Hindlimb muscle (tissue), 1 donor: Measurements from ENCODE around the gene POLA1. TPM values are rescaled to one million over a fixed set of nuclear protein-coding genes. Genes with fewer than 3 reads are reported as not detected.
"Not testable (repeated sequence)": the region's sequence is repeated elsewhere in the genome, so short reads cannot be mapped to it uniquely, and the experiment has no call there.

Experiments used
- DNase-seq: peaks from one replicate; pipeline ENCODE4 v3.0.0-alpha.2; 2013
- polyA plus RNA-seq: library from polyadenylated mRNA; unstranded; fragments of 120-200 nt; gene quantifications from one replicate; pipeline ENCODE4 v1.2.1, GENCODE V29; 2013; ENCODE audit not compliant: insufficient read length

The POLA1 gene
- polyA plus RNA-seq, 1 donor: 17.7 TPM

DNA sequence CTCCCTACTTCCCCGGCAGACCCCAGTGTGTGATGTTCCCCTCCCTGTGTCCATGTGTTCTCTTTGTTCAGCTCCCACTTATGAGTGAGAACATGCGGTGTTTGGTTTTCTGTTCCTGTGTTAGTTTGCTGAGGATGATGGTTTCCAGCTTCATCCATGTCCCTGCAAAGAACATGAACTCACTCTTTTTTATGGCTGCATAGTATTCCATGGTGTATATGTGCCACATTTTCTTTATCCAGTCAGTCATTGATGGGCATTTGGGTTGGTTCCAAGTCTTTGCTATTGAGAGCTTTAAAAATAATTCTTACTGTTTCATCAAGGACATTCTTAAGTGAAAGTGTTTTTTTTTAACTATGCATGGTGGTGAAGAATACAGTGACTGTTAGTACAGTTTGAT, 126.1 kb downstream of the POLA1 start:
- not testable (repeated sequence) for DNase-seq

DNA sequence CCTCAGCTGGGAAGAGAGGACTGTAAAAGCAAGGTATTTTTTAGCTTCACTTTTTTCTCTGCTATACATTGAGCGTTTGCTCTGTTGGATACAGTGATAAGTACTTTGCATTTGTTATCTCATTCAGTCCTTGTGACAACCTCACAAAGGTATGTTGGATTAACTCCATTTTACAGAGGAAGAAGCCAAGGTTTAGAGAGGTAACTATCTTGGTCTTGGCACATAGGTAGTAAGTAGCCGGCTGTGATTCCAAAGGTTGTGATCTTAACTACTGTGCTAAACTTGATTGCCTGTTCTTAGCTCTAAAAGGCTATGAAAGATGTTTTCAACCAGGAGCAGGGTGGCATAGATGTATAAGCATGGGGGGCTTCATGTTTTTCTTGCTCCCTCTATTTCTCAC, 134.4 kb downstream of the POLA1 start:
- no peak for DNase-seq

GRCh38 chrX:24828600-24828999, 134.9 kb downstream of the POLA1 start:
- no peak for DNase-seq

- DNase-seq: no peak
Observed at GRCh38 chrX:24833695-24834094, 140.0 kb downstream of the POLA1 start.

DNA sequence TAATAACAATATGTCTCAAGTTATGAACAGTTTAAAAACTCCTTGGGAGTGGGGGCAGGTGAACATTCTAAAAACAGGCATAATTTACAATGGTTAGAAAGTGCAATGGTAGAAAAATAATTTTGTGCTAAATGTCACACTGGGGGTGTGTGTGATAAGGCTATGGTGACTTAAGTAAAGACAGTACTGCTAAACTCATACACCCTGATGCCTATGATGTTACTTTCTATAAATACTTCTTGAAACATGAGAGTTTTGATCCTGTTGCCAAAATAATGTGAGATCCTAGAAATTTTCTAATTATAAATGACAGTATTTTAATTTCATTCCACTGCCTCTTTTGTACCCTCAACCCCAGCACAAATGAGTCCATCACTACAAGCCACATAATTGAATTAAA, 144.2 kb downstream of the POLA1 start:
- no peak for DNase-seq

DNA sequence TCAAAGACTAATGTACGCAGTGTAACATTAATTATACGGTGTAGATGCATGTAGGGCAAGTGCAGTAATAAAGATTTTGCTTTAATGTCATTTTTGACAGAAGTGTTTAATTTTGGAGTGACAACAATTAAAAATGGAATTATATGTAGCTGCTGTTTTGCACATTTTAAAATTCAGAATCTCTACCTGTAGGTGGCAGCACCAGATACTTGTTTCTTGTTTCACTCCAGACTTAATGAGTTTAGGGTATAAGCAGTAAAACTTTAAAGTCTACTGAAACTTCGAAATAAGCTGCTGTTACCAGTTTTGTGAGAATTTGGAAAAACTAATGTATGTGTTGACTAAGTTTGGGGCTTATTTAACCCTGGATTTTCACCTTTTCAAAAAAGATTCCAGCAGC, 144.9 kb downstream of the POLA1 start:
- DNase-seq: peak; percentile 29

DNA sequence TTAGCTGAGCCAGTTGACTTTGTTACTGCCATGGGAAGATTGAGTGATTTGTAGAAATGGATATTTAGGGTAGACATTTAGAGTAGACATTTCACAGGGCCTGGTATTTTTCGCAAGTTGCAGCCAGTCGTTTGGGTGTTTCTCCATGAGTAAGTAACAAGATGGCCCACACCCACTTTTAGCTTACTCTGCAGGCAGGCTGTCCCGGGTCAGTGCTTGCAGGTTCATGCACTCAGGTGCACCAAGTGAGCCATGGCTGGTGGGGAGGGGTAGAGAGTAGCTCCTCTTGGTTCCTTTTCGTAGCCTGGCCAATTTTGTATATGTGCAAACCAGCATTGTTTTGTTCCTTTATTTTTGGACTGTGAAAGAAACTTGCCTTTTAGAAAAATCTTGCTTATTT, 145.6 kb downstream of the POLA1 start:
- no peak for DNase-seq

GRCh38 chrX:24842486-24842885, 148.8 kb downstream of the POLA1 start:
- no peak for DNase-seq

DNA sequence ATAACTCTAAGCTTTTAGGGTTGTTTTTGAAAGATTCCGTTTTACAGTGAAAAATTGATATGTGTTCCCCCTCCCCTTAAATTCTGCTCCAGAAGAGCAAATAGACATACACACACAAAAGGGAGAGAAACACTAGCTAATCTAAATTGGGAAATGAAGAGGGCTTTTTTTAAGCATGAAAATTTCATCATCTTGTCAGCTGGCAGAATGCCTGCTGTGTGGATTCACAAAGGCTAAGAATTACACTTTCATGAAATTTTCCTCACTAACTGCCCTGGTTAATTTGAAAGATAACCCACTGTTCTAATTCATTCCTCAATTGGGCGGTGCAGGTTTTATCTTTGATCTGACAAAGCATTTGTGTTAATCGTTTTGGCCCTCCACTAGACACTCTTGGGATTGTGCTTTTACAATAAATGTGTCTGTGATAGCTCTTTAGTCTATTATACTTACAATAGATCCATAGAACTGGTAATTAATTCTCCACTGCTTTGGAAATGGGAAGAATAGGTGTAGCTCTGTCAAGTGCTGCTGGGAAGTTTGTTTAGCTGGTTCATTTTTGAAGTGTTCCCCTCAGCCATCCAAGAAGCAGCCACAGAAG, 152.9 kb downstream of the POLA1 start:
- DNase-seq: peak; percentile 12

- no peak for DNase-seq
Observed at GRCh38 chrX:24851289-24851688, 157.6 kb downstream of the POLA1 start.

DNA sequence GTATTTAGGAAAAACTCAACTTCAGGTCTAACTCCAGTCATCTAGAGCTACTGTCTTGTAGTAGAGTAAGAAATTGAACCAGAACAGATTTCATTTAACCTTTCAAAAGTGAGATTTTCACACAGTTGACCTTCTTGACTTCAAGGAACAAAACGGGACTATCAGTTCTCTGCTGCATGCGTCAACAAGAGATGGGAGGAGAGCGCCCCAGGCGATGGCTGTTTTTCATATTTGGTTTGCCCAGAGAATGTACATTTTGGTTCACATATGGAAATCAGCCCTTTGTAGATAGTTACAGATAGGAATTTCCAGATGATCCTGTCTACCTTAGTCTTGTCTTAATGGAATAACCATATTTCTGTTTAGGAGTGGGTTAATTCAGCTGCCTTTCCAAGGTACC, 158.1 kb downstream of the POLA1 start:
- DNase-seq: no peak

GRCh38 chrX:24858004-24858746, 164.5 kb downstream of the POLA1 start:
- no peak for DNase-seq

DNA sequence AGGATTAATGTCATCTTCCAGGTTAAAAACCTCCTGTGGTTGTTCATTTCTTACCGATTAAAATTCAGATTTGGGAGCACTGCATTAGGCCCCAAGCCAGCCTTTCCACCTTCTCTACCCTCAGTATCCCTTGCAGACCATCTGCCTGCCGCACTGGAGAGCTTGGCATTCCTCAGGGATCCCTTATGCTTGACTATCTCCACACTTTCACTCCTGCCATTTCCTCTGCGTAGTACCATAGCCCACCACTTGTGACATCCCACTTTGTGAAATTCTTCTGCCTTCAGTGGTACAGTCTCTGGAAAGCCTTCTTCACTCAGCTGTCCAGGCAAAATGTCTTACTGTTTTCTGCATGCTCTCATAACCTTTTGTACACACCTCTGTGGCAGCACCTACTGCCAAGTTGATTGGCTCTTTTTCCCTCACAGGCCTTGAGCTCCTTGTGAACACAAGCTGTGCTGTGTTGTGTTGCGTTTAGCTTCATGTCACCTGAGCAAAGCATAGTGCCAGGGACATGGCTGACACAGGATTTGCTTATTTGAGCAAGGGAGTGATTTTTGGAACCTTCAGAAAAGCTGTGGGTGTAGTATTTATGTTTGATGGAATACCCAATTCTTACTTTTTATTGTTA, 165.6 kb downstream of the POLA1 start:
- no peak for DNase-seq

DNA sequence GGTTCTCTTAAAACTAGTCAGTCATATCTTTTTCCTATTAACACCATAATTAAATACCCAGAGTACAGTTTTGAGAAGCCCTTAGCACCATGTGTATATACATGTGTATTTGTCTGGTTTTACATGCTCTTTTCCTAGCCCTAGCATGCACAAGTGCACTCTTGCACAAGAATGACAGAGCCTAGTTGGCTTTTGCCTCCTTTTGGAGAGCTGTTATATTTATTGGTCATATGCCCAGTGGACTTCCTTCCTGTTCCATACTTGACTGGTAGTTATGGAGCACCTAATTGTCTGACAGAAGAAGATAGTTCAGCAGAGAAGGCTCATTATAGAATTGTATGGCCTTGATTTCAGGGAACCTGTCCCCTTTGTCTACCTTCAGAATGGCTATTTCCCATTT, 166.4 kb downstream of the POLA1 start:
- no peak for DNase-seq

DNA sequence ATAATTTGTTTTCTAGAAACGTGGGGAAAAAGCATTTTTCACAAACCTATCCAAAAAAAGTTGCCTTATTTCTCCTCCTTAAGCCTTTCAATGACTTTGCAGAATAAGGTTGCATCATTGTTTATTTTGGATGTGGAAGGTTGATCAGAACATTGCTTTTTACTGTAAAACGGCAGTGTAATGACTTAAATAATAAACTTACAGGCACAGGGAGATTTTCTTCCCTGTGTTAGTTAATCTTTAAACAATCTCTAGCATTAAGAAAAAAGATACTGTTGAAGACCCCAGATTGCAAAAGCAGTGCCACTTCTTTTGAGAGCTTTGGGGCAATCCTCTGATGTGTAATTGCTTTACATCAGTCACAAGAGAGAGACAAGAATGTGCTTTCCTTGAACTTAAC, 168.6 kb downstream of the POLA1 start:
- DNase-seq: no peak

DNA sequence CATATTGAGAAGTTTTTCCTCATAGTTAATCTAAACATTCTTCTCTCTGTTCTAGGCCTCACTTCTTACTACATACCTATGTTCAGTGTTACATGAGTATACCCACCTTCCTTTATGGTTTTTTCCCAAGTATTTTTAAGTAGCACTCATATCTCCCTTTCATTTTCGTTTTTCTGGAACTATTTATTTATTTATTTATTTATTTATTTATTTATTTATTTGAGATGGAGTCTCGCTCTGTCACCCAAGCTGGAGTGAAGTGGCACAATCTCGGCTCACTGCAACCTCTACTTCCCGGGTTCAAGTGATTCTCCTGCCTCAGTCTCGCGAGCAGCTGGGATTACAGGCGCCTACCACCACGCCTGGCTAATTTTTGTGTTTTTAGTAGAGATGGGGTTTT, 170.1 kb downstream of the POLA1 start:
- not testable (repeated sequence) for DNase-seq

DNA sequence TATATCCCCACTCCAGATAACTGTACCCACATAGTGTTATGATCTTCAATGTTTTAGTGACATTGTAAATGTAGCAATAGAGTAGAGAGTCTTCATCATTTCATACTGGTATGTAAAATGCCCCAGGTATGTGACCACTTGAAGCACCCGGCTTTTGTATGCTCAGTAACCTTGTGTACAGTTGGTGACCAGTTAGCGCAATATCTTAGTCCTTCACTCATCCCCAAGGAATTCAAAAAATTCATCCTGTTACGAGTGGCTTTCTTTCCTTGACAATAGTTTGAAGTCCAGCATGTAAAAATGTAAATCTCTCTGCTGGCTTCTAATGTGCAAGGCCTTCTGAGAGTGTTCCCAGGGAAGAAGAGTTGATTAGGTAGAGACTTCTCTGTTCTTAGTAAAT, 176.4 kb downstream of the POLA1 start:
- no peak for DNase-seq

- DNase-seq: no peak
Observed at GRCh38 chrX:24874604-24875247, 181.0 kb downstream of the POLA1 start.

GRCh38 chrX:24876530-24877287, 183.0 kb downstream of the POLA1 start:
- DNase-seq: no peak

DNA sequence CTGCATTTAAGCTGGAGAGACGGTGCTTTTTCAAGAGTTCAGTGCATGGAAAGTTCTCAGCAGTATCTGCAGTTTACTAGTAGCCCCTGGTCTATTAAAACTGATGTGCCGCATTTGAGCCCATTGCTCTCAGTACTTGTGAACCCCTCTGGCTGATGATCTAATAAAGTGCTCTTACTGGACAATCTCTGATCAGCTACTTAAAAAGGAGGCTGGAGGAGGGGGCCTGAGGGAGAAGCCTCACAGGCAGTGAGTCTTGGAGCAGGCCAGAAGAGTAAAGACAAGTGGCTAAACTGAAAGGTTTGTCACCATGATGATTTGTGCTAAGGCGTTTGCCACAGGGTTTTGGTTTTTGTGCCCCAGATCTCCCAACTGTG, 183.6 kb downstream of the POLA1 start:
- no peak for DNase-seq

DNA sequence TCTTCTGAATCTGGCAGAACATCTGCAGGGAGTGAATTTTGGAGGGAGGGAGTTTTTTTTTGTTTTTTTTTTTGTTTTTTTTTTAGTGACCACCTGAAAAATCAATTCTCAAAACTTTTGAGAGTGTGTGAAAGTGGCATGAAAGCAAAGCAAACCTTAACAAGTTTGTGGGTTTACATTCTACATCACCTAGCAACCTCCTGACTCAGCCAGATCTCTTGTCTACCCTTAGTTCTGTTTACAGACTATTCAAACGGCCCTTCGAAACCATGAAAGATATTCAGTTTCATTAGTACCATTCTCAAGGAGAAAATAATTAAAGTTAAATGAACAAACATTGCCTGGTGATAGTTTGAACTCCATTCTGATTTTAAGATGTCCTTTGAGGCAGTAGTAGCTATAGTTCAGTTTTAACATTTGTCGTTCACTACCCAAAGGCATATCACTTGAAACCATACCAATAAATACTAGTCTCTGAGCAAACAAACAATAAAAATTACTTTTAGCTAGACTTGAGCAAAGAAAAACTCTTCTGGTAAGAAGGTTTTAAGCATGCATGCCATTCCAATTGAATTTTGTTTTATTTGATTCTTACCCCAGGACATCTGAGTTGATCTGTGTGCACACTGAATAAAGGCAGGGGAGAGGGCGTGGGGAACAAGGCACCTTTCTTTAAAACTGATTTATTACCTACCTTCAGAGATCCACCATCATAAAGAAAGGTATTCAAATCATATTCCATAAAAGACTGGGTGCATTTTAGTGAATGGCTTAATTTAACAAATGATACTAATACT, 184.3 kb downstream of the POLA1 start:
- DNase-seq: no peak

GRCh38 chrX:24879679-24880078, 186.0 kb downstream of the POLA1 start:
- no peak for DNase-seq
